ENCODE data around the gene ESPL1.

DNA sequence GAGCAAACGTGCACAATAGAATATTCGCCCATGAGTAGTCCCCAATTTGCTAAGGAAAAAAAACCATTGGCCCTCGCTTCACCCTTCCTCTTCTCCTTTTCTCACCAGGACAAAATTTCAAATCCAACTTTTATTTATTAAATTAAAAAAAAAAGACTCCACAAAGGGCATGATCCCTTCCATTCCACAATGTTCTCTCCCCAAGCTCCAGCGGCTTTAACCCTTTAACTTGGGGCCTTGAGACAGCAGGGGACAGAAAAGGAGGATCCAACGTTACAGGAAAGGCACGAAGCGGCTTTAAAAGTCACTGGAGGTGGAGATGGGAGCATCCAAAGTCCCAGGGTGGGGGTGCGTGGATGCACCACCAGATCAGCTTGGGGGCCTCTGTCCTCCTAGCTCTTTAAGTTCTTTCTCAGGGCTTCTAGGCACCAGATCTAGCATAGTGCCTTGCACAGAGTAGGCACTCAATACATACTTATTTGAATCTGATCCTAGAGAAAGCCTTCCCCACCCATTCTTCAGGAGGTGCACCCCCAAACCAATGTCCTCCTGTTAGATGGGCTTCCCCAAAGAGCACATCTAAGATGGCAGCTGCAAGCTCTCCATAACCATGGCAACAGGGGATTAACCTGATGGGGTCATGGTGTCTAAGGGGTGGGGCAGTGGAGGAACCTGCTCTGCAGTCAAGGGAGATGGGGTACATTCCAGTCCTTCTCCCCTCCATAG, 58.5 kb downstream of the ESPL1 start:
- TF ChIP-seq, protein P1, sequence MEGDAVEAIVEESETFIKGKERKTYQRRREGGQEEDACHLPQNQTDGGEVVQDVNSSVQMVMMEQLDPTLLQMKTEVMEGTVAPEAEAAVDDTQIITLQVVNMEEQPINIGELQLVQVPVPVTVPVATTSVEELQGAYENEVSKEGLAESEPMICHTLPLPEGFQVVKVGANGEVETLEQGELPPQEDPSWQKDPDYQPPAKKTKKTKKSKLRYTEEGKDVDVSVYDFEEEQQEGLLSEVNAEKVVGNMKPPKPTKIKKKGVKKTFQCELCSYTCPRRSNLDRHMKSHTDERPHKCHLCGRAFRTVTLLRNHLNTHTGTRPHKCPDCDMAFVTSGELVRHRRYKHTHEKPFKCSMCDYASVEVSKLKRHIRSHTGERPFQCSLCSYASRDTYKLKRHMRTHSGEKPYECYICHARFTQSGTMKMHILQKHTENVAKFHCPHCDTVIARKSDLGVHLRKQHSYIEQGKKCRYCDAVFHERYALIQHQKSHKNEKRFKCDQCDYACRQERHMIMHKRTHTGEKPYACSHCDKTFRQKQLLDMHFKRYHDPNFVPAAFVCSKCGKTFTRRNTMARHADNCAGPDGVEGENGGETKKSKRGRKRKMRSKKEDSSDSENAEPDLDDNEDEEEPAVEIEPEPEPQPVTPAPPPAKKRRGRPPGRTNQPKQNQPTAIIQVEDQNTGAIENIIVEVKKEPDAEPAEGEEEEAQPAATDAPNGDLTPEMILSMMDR (IDR thresholded peaks at IDR 0.05): no peak
- TF ChIP-seq, protein P2, sequence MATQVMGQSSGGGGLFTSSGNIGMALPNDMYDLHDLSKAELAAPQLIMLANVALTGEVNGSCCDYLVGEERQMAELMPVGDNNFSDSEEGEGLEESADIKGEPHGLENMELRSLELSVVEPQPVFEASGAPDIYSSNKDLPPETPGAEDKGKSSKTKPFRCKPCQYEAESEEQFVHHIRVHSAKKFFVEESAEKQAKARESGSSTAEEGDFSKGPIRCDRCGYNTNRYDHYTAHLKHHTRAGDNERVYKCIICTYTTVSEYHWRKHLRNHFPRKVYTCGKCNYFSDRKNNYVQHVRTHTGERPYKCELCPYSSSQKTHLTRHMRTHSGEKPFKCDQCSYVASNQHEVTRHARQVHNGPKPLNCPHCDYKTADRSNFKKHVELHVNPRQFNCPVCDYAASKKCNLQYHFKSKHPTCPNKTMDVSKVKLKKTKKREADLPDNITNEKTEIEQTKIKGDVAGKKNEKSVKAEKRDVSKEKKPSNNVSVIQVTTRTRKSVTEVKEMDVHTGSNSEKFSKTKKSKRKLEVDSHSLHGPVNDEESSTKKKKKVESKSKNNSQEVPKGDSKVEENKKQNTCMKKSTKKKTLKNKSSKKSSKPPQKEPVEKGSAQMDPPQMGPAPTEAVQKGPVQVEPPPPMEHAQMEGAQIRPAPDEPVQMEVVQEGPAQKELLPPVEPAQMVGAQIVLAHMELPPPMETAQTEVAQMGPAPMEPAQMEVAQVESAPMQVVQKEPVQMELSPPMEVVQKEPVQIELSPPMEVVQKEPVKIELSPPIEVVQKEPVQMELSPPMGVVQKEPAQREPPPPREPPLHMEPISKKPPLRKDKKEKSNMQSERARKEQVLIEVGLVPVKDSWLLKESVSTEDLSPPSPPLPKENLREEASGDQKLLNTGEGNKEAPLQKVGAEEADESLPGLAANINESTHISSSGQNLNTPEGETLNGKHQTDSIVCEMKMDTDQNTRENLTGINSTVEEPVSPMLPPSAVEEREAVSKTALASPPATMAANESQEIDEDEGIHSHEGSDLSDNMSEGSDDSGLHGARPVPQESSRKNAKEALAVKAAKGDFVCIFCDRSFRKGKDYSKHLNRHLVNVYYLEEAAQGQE (IDR thresholded peaks at IDR 0.05): no peak
- TF ChIP-seq POLR2A (IDR thresholded peaks at IDR 0.05; ENCODE audit: low read length) (no peak), GATA3 (IDR thresholded peaks at IDR 0.05; ENCODE audit: borderline replicate concordance) (no peak), JUN (IDR thresholded peaks at IDR 0.05) (no peak), CHD2 (IDR thresholded peaks at IDR 0.05; ENCODE audit: low read length, partially characterized antibody) (no peak), HOXA7 (CRISPR knock-in tag; IDR thresholded peaks at IDR 0.05) (no peak), CEBPB (IDR thresholded peaks at IDR 0.05) (no peak), POLR2AphosphoS2 (conservative IDR thresholded peaks at IDR 0.05; ENCODE audit: low read length) (no peak)
- TF ChIP-seq, protein P3, sequence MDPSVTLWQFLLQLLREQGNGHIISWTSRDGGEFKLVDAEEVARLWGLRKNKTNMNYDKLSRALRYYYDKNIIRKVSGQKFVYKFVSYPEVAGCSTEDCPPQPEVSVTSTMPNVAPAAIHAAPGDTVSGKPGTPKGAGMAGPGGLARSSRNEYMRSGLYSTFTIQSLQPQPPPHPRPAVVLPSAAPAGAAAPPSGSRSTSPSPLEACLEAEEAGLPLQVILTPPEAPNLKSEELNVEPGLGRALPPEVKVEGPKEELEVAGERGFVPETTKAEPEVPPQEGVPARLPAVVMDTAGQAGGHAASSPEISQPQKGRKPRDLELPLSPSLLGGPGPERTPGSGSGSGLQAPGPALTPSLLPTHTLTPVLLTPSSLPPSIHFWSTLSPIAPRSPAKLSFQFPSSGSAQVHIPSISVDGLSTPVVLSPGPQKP (IDR thresholded peaks at IDR 0.05; ENCODE audit: low read depth, low read length): no peak
- TF ChIP-seq, protein P4, sequence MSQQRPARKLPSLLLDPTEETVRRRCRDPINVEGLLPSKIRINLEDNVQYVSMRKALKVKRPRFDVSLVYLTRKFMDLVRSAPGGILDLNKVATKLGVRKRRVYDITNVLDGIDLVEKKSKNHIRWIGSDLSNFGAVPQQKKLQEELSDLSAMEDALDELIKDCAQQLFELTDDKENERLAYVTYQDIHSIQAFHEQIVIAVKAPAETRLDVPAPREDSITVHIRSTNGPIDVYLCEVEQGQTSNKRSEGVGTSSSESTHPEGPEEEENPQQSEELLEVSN (IDR thresholded peaks at IDR 0.05; ENCODE audit: borderline replicate concordance, low read depth): no peak
